ENCODE measurements around the gene SEPTIN12.

- TF ChIP-seq CTCF (IDR thresholded peaks at IDR 0.05) = no peak
- TF ChIP-seq POLR2A (IDR thresholded peaks at IDR 0.05) = no peak
Measured at GRCh38 chr16:4833584-4833983, 45.4 kb upstream of the SEPTIN12 start.
